Activated CD8-positive, alpha-beta memory T cell treated with anti-CD3 and anti-CD28 coated beads, Interleukin-2, amount 50 U/mL, for 24 hours (primary cell): ENCODE results near the gene RAD51B.
"Not testable (repeated sequence)": the region's sequence is repeated elsewhere in the genome, so short reads cannot be mapped to it uniquely, and the experiment has no call there.

Experiments
- DNase-seq: peaks from one replicate; pipeline ENCODE4 v3.0.0-alpha.2; 2020; ENCODE audit errors: extremely low read depth

RAD51B gene

GRCh38 chr14:68111853-68112270 is 292.3 kb downstream of the RAD51B start:
- DNase-seq: no peak

GRCh38 chr14:68112442-68112841 is 292.9 kb downstream of the RAD51B start:
- no peak for DNase-seq

- no peak for DNase-seq
Measured at GRCh38 chr14:68113343-68113930, 293.9 kb downstream of the RAD51B start.

GRCh38 chr14:68115952-68116351 is 296.4 kb downstream of the RAD51B start:
- not testable (repeated sequence) for DNase-seq

- DNase-seq: no peak
Measured at GRCh38 chr14:68122651-68123050, 303.1 kb downstream of the RAD51B start.

GRCh38 chr14:68124050-68124449 is 304.5 kb downstream of the RAD51B start:
- no peak for DNase-seq

GRCh38 chr14:68124979-68125731 is 305.6 kb downstream of the RAD51B start:
- DNase-seq: no peak

GRCh38 chr14:68127166-68127565 is 307.6 kb downstream of the RAD51B start:
- no peak for DNase-seq

GRCh38 chr14:68131907-68132306 is 312.3 kb downstream of the RAD51B start:
- no peak for DNase-seq

- DNase-seq: no peak
Measured at GRCh38 chr14:68132563-68133121, 313.1 kb downstream of the RAD51B start.

GRCh38 chr14:68133856-68134255 is 314.3 kb downstream of the RAD51B start:
- no peak for DNase-seq

GRCh38 chr14:68135028-68135427 is 315.4 kb downstream of the RAD51B start:
- DNase-seq: no peak

- DNase-seq: no peak
Measured at GRCh38 chr14:68135566-68135965, 316.0 kb downstream of the RAD51B start.

GRCh38 chr14:68137704-68138619 is 318.4 kb downstream of the RAD51B start:
- DNase-seq: no peak

- no peak for DNase-seq
Measured at GRCh38 chr14:68139431-68140075, 320.0 kb downstream of the RAD51B start.

GRCh38 chr14:68140076-68140741 is 320.6 kb downstream of the RAD51B start:
- no peak for DNase-seq

GRCh38 chr14:68140806-68141205 is 321.2 kb downstream of the RAD51B start:
- no peak for DNase-seq

- no peak for DNase-seq
Measured at GRCh38 chr14:68141281-68142088, 321.9 kb downstream of the RAD51B start.

GRCh38 chr14:68143341-68143841 is 323.8 kb downstream of the RAD51B start:
- DNase-seq: no peak
